ENCODE data around the gene PRAMEF2. TPM values are rescaled to one million over a fixed set of nuclear protein-coding genes. Genes with fewer than 3 reads are reported as not detected.
"Not testable (repeated sequence)": the region's sequence is repeated elsewhere in the genome, so short reads cannot be mapped to it uniquely, and the experiment has no call there.

The PRAMEF2 gene
- polyA plus RNA-seq, 4 donors, result not detected

- WGBS, 3 donors, result 59 to 72% (median 61%) methylated on average over 4 of the region's 4 CpGs
- FAIRE-seq, result no peak
- H3K4me1 ChIP-seq (ENCODE audit: control insufficient read depth in 3 of 3, insufficient read depth in 2 of 3, low read depth in 1 of 3, low read length in 2 of 3), result no peaks in the 10 kb centered on the region
Observed at GRCh38 chr1:12851779-12852178, 5.1 kb upstream of the PRAMEF2 start.

GRCh38 chr1:12863131-12863880, 6.4 kb downstream of the PRAMEF2 start:
- not testable (repeated sequence) for H3K4me1 ChIP-seq (ENCODE audit: control insufficient read depth in 3 of 3, insufficient read depth in 2 of 3, low read depth in 1 of 3, low read length in 2 of 3); H3K27me3 ChIP-seq (ENCODE audit: control insufficient read depth in 3 of 3, insufficient read depth in 3 of 3, low read length in 3 of 3); H3K4me3 ChIP-seq (ENCODE audit: low read depth in 1 of 3, low read length in 3 of 3); FAIRE-seq; H3K9me3 ChIP-seq (ENCODE audit: control insufficient read depth in 2 of 2, insufficient read depth in 1 of 2, low read depth in 1 of 2, low read length in 1 of 2); DNase-seq; H3K36me3 ChIP-seq (ENCODE audit: control insufficient read depth in 3 of 3, insufficient read depth in 2 of 3, low read depth in 1 of 3, low read length in 3 of 3); H3K27ac ChIP-seq (ENCODE audit: low read depth in 1 of 3, low read length in 2 of 3)
- WGBS, 3 donors, result 65 to 84% (median 67%) methylated on average over 2 to 5 of the region's 7 CpGs

More at GRCh38 chr1:12851779-12852178, 5.1 kb upstream of the PRAMEF2 start:
- H3K27me3 ChIP-seq (ENCODE audit: control insufficient read depth in 3 of 3, insufficient read depth in 3 of 3, low read length in 3 of 3), result peaks cover 0 to 2% (median 0%) of the 10 kb centered on the region in 3 donors
- DNase-seq, result no peak
- H3K9me3 ChIP-seq (ENCODE audit: control insufficient read depth in 2 of 2, insufficient read depth in 1 of 2, low read depth in 1 of 2, low read length in 1 of 2), result no peaks in the 10 kb centered on the region
- no peak overlapping the region for H3K27ac ChIP-seq (ENCODE audit: low read depth in 1 of 3, low read length in 2 of 3)
- no peaks in the 10 kb centered on the region for H3K36me3 ChIP-seq (ENCODE audit: control insufficient read depth in 3 of 3, insufficient read depth in 2 of 3, low read depth in 1 of 3, low read length in 3 of 3)
- H3K4me3 ChIP-seq (ENCODE audit: low read depth in 1 of 3, low read length in 3 of 3), result no peak overlapping the region

GRCh38 chr1:12878453-12878852, 21.6 kb downstream of the PRAMEF2 start:
- H3K27ac ChIP-seq (ENCODE audit: low read depth in 1 of 3, low read length in 2 of 3); H3K36me3 ChIP-seq (ENCODE audit: control insufficient read depth in 3 of 3, insufficient read depth in 2 of 3, low read depth in 1 of 3, low read length in 3 of 3); DNase-seq; H3K9me3 ChIP-seq (ENCODE audit: control insufficient read depth in 2 of 2, insufficient read depth in 1 of 2, low read depth in 1 of 2, low read length in 1 of 2); H3K4me1 ChIP-seq (ENCODE audit: control insufficient read depth in 3 of 3, insufficient read depth in 2 of 3, low read depth in 1 of 3, low read length in 2 of 3); H3K27me3 ChIP-seq (ENCODE audit: control insufficient read depth in 3 of 3, insufficient read depth in 3 of 3, low read length in 3 of 3); H3K4me3 ChIP-seq (ENCODE audit: low read depth in 1 of 3, low read length in 3 of 3); FAIRE-seq: not testable (repeated sequence)
- 84 to 87% (median 84%) methylated on average over 3 of the region's 4 CpGs for WGBS, 3 donors

- H3K36me3 ChIP-seq (ENCODE audit: control insufficient read depth in 3 of 3, insufficient read depth in 2 of 3, low read depth in 1 of 3, low read length in 3 of 3); DNase-seq; H3K27me3 ChIP-seq (ENCODE audit: control insufficient read depth in 3 of 3, insufficient read depth in 3 of 3, low read length in 3 of 3); H3K27ac ChIP-seq (ENCODE audit: low read depth in 1 of 3, low read length in 2 of 3); H3K4me3 ChIP-seq (ENCODE audit: low read depth in 1 of 3, low read length in 3 of 3); FAIRE-seq; H3K4me1 ChIP-seq (ENCODE audit: control insufficient read depth in 3 of 3, insufficient read depth in 2 of 3, low read depth in 1 of 3, low read length in 2 of 3); H3K9me3 ChIP-seq (ENCODE audit: control insufficient read depth in 2 of 2, insufficient read depth in 1 of 2, low read depth in 1 of 2, low read length in 1 of 2): not testable (repeated sequence)
- 54 to 74% (median 74%) methylated on average over 3 of the region's 3 CpGs for WGBS, 3 donors
Observed at GRCh38 chr1:12886101-12886500, 29.2 kb downstream of the PRAMEF2 start, which contains the start of gene PRAMEF4. TSS of gene PRAMEF4 (minus strand) at chr1:12886201. CDS start at chr1:12883394, 2,807 bp downstream.

GRCh38 chr1:12898170-12898569, 41.3 kb downstream of the PRAMEF2 start, which contains the start of gene PRAMEF10:
TSS of gene PRAMEF10 (minus strand) at chr1:12898270. CDS start at chr1:12895847, 2,423 bp downstream.
- H3K27ac ChIP-seq (ENCODE audit: low read depth in 1 of 3, low read length in 2 of 3); DNase-seq; H3K9me3 ChIP-seq (ENCODE audit: control insufficient read depth in 2 of 2, insufficient read depth in 1 of 2, low read depth in 1 of 2, low read length in 1 of 2); H3K36me3 ChIP-seq (ENCODE audit: control insufficient read depth in 3 of 3, insufficient read depth in 2 of 3, low read depth in 1 of 3, low read length in 3 of 3); FAIRE-seq; H3K4me1 ChIP-seq (ENCODE audit: control insufficient read depth in 3 of 3, insufficient read depth in 2 of 3, low read depth in 1 of 3, low read length in 2 of 3); H3K4me3 ChIP-seq (ENCODE audit: low read depth in 1 of 3, low read length in 3 of 3); H3K27me3 ChIP-seq (ENCODE audit: control insufficient read depth in 3 of 3, insufficient read depth in 3 of 3, low read length in 3 of 3): not testable (repeated sequence)
- WGBS, 3 donors, result no CpG with 5 or more reads among the region's 1 CpG

GRCh38 chr1:12899186-12899585, 42.3 kb downstream of the PRAMEF2 start:
- not testable (repeated sequence) for H3K27me3 ChIP-seq (ENCODE audit: control insufficient read depth in 3 of 3, insufficient read depth in 3 of 3, low read length in 3 of 3); H3K4me3 ChIP-seq (ENCODE audit: low read depth in 1 of 3, low read length in 3 of 3); H3K4me1 ChIP-seq (ENCODE audit: control insufficient read depth in 3 of 3, insufficient read depth in 2 of 3, low read depth in 1 of 3, low read length in 2 of 3); DNase-seq; H3K9me3 ChIP-seq (ENCODE audit: control insufficient read depth in 2 of 2, insufficient read depth in 1 of 2, low read depth in 1 of 2, low read length in 1 of 2); H3K36me3 ChIP-seq (ENCODE audit: control insufficient read depth in 3 of 3, insufficient read depth in 2 of 3, low read depth in 1 of 3, low read length in 3 of 3); H3K27ac ChIP-seq (ENCODE audit: low read depth in 1 of 3, low read length in 2 of 3); FAIRE-seq

- H3K4me1 ChIP-seq (ENCODE audit: control insufficient read depth in 3 of 3, insufficient read depth in 2 of 3, low read depth in 1 of 3, low read length in 2 of 3); DNase-seq; FAIRE-seq; H3K9me3 ChIP-seq (ENCODE audit: control insufficient read depth in 2 of 2, insufficient read depth in 1 of 2, low read depth in 1 of 2, low read length in 1 of 2); H3K36me3 ChIP-seq (ENCODE audit: control insufficient read depth in 3 of 3, insufficient read depth in 2 of 3, low read depth in 1 of 3, low read length in 3 of 3); H3K27ac ChIP-seq (ENCODE audit: low read depth in 1 of 3, low read length in 2 of 3); H3K27me3 ChIP-seq (ENCODE audit: control insufficient read depth in 3 of 3, insufficient read depth in 3 of 3, low read length in 3 of 3); H3K4me3 ChIP-seq (ENCODE audit: low read depth in 1 of 3, low read length in 3 of 3): not testable (repeated sequence)
- WGBS, 3 donors, result 63 to 68% (median 68%) methylated on average over 2 to 4 of the region's 5 CpGs
Observed at GRCh38 chr1:12903793-12904572, 47.1 kb downstream of the PRAMEF2 start.

All from small intestine (tissue), 7 donors.